NCI-H526 (cell line): ENCODE results near the gene COMMD9.

Experiments used
- DNase-seq, 2 experiments: peaks; one replicate each; lab custom pipeline; 2025; lab: John Stamatoyannopoulos, UW

COMMD9 gene

DNA sequence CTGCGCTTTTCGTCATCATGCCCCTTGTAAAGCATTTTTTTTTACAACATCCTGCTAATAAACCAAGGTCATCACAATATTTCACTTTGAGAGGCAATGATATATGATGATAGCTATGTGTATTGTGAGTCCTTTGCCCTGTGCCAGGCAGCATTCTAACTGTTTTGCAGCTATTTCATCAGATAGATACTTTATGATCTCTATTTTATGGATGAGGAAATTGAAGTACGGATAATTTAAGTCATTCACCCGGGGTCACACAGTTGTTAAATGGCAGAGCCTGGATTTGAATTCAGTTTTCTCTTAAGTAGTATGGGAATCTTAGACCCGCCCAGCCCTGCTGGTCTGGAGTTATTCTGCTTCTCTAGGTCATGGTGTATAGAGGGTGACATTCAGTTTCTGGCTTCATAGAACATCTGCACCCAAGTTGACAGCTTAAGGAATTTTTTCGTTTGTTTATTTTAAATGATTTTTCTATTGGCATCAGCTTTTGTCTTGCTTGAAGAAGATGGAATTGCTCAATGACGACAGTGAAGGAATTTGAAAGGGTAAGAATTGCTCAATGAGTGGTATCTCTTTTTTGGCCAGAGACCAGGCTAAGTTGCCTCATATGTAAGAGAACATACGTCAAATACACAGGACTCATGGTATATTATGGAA, 7.8 kb upstream of the COMMD9 start:
- no peak for DNase-seq

DNA sequence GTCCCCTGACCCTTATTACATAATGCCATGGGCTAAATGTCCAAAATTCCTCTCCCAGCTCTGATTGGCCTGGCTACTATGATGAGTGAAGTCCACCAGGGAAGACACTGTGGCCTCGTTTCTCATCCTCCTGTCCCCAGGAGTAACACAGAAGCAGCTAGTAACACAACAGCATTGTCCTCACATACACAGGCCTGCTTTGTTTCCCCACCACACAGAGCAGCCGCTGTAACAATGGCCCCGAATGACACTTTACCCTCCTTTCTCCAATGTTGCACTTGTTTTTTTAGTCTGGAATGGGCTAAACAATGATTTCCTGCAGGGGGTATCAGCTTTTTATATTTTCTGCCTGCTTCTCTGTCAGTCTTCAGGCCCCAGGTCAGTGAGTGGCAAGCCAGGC, 6.7 kb upstream of the COMMD9 start, which contains the start of gene PRR5L:
Gene PRR5L (plus strand): TSS at position 363 of the 400 bp plus-strand sequence. CDS start 104,834 bp downstream, outside the sequence.
- no peak for DNase-seq

DNA sequence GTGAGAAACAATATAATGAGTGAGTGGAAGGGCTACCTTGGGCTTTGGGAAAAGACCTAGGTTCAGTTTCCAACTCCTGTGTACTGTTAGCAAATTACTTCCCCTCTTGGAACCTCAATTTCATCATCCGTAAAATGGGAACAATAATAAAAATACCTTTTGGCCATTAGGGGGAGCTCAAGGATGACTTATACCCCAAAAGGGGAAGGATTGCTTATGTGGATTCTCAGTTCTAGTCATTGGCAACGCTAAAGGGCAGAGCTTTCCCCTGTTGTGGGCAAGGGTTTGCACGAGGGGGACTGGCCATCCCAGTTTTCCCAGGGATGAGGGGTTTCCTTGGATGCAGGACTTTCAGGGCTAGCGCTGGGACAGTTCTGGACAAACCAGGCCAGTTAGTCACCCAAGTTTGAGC, 3.1 kb upstream of the COMMD9 start:
- peak; percentile 21 to 52 for DNase-seq

DNA sequence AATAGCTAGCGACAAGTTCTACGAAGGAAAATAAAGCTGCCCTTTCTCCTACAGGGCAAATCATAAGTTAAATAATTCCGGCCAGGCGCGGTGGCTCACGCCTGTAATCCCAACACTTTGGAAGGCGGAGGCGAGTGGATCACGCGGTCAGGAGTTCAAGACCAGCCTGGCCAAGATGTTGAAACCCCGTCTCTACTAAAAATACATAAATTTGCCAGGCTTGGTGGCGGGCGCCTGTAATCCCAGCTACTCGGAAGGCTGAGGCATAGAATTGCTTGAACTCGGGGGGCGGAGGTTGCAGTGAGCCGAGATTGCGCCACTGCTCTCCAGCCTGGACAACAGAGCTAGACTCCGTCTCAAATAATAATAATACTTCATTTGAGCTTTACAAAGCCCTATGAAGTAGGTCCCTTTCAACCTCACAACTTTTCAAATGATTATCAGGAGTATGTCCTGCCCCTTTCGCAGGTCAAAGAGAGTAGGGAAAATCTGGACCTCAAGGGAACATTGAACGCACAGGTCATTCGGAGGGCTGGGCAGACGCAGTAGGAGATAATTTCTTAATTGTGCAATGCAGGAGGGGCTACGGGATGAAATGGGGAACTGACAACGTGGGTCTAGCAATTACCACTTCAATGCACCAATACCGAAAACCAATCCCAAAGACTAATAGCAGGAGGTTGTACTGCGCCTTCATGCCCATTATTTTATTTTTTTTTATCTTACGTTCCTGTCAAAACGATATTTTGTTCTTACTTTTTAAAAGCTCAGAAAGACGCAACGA, 590 bp downstream of the COMMD9 start:
- no peak for DNase-seq

DNA sequence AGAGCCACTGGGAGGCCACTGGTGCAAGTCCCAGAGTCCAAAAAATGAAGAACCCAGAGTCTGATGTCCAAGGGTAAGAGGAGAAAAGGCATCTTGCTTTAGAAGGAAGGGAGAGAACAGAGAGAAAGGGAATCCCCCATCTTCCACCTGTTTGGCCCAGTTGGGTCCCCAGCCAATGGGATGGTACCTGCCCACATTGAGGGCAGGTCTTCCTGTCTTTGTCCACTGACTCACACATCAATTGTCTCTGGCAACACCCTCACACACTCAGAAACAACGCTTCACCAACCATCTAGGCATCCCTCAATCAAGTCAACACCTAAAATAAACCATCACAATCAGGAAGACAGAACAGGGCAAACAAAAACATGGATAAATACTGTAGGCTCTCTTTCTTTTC, 6.3 kb downstream of the COMMD9 start:
- DNase-seq, result no peak

DNA sequence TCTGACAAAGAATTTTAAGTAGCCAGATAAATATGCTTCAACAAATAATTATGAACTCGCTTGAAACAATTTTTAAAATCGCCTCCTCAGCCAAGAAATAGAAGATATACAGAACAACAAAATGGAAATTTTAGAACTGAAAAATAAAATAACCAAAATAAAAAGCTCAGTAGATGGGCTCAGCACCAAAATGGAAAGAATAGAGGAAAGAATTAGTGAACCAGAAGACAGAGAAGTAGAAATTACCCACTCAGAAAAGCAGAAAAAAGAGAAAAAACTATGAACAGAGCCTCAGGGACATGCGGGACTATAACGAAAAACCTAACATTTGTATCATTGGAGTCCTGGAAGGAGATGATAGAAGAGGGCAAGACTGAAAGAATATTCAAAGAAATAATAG, 7.4 kb downstream of the COMMD9 start:
- DNase-seq, result no peak

DNA sequence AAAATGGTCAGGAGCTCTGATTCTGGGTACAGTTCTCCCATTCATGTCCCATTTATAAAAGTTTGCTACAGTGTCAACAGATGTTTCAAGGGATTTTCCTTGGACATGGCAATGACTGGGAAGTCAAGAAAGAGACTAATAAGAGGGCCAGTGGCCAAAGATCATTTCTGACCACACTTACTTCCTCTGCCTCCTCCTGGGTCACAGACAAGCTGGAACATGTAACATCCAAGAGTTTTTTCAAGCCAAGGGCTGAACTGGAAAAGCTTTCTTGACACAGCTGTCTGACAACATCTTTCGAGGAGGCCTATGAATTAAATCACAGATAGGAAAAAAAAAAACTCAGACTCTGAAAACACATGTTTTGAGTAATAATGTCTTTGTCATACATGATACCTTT, 8.7 kb downstream of the COMMD9 start:
- DNase-seq, result no peak

DNA sequence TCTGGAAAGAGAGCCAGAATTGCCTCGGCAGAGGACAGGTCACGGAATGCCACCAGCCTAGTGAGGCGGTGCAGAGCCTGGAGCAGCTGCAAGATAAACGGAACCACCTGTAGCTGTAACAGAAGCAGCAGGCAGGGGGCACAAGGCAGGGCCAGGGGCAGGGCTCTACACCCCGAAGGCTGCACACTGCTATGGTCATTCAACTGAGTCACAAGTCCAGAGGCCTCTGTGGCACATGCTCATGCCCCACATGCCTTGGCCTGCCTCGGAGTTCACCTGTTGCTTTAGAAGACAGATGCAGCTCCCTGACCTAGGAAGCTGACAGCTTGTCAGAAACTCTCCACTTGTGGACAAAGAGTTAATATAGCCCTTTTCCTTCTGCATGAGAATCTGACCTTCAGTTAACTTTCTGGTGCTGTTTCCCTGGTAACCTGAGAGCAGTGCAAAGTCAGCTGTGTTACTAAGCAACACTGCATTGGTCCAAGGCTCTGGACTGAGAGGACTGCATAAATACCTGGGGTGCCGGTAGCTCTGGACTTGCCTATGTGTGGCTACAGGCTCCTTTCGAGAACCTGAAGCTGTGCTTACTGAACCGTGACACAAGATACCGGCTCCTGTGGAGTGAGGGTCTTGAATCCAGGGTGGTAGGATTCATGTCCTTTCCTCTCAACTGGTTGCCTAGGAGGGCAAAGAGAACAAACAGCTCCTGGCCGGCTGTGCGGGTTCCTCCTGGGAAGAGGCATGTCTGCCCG, 10.5 kb downstream of the COMMD9 start:
- no peak for DNase-seq

DNA sequence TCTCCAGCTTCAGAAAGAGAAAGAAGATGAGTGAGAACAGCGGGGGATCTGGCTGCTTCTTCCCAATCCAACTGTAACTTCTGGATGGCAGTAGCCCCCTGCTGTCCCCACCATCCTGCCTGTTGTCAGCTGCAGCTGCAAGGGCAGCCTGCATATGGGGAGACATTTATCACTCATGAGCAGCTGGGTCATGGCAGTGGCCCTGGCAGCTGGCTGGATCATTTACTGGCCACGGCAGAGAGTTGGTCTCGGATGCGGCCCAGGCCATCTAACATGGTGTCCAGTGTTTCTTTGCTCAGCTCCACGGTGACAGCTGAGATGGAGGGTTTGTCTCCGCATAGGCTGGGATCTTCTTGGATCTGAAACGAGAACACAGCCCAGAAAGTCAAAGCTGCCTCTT, 14.8 kb downstream of the COMMD9 start:
- no peak for DNase-seq

DNA sequence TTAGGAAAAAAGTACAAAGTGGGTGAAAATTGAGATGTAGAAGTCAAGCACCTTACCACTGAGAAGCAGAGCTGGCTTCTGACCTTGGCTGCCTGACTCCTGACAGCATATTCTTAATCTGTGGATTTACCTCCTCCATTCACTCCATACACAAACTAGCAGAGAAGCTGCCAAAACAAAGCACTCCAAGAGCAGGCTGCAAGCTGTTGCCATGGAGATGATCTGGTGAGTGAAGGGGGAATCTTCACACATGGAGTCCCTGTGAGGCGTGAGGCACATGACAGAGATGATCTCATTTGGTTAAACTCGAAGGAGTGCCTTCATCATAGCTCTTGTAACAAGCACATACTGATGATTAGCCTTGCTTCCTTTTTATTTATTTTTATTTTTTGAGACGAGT, 16.1 kb downstream of the COMMD9 start:
- no peak for DNase-seq

DNA sequence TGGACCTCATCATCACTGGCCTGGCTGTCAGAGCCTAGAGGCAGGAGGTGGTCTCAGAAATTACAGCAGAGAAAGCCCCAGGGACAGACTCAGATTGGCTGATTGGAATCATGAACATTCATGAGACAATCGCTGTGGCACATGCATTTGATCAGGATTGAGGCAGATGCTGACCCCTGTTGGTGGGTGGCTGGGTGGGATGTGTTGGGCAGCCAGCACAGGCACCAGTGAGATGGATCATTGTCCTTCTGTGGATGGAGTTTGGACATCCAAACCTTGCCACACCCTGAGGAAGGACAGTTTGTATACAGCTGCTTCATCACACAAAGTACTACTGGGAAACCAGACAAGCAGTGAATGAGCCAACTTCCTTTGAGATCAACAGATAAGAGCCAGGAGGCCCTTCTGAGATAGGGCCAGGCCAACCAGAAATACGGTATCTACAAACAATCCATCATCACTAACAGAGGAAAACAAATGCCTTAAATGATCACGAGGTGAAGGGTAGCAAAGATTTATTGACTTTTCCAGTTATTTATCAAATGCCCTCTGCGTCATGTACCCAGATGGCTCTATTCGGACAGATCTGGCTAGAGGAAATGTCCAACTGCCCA, 17.3 kb downstream of the COMMD9 start:
- no peak for DNase-seq

DNA sequence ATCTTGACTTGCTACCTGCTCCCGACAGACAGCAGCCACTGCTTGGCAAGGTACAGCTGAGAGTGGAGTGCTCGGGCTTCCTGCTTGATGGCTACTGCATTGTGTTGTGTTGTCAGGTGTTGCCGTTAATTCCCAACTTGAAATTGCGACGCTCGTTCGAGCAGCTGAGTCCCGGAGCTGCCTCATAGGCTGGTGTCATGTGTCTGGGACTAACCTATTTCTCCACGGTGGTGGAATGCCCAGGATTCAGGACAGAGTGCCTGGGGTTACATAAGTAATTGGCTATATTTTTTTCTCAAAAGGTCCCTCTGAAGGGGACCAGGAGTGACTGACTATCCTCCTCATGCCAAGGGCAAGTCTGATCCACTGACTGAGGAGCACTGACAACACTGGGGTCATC, 18.5 kb downstream of the COMMD9 start:
- no peak for DNase-seq

DNA sequence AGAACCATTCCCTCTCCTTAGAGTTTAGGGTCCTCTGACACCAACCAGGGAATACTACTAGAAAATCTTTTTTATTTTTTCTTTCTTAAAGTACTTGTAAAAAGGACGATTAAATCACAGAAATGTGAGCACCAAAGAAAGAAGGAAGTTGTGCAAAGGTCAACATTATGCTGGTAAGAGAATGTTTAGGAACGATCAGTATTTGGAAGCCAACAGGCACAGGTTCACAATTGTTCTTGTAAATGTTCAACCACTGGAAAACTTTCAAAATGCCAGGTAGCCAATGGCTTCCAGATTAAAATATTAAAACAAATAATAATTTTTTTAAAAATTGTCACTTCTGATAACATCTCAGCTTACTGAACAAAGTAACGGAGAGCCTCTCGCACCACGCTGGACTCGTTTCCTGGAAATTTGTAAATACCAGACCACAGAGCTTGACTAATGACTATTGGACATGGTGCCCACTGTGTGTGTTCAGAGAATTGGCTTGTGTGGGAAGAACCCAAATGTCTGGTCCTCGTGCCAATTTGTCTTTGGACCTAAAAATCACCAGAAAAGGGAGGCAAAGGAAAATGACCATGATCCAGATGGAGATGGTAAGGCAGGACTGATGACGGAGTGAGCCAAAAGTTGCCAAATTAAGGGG, 20.8 kb downstream of the COMMD9 start:
- DNase-seq, result no peak

DNA sequence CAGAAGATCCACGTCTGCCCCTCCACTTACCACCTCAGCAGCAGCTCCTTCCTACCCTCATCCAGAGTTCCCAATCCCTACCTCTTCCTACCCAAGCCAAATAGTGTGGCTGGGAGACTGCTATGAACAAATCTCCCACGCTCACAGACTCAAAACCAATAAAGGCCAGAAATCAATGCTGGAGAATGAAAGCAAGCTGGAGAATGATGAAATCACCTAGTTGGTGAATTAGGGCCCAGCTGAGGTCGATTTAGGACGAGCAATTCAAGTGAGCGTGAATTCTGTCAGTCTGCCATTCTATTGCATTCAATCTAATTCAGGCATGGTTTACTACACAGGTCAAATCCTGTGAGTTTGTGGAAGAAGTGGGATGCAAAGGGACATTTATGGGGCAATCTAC, 22.5 kb downstream of the COMMD9 start:
- no peak for DNase-seq

DNA sequence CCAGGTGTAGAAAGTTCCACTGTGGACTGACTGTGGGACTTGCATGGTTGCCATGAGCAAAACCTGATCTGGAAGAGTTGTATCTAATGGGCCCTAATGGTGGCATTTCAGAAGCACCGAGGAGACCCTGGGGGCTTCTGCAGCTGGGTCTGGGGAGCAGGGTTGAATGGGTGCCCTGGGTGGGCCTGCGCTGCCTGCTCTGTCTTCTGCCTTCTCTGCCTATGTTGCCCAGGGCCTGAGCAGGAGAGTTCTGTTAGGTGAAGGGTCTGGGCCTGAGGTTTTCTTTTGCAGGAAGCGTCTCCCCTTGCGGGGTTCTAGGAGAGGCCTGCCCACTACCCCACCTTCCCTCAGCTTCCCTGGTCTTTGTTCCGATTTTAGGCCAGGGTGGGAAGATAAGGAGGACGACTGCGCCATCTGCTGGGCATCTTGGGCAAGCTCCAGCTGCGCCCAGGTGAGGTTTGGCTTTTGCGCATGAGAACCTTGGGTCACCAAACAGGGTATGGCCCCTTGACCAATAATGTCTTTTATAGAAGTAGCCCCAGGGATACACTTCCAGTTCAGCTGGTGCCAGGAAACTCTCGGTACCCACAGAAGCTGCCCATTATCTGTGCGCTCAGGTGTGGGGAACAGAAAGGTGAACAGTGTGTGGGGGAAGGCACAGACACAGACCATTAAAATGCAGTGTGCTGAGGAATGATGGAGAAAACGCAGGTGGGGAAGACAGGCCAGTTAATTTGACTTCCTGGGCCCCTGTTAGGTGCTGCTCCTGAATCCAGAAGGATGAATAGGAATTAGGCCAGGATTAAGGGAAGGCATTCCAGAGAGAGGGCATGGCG, 23.2 kb downstream of the COMMD9 start:
- peak; percentile 6 to 82 for DNase-seq

DNA sequence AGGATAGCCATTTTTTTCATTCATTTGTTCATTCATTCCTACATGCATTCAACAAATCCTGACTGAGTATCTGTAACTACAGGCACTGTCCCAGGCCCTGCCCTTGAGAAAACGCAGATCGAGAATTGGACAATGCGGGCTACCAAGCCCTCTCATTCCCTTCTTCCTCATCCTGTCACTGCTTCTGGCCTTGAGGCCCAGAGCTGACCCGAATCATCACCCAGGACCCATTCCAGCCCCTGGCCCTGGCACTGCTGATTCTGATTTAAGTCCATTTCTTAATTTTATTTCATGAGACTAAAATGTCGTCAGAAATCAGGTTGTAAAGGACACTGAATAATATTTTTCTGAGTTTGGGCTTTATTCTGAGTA, 24.3 kb downstream of the COMMD9 start:
- DNase-seq, result no peak

DNA sequence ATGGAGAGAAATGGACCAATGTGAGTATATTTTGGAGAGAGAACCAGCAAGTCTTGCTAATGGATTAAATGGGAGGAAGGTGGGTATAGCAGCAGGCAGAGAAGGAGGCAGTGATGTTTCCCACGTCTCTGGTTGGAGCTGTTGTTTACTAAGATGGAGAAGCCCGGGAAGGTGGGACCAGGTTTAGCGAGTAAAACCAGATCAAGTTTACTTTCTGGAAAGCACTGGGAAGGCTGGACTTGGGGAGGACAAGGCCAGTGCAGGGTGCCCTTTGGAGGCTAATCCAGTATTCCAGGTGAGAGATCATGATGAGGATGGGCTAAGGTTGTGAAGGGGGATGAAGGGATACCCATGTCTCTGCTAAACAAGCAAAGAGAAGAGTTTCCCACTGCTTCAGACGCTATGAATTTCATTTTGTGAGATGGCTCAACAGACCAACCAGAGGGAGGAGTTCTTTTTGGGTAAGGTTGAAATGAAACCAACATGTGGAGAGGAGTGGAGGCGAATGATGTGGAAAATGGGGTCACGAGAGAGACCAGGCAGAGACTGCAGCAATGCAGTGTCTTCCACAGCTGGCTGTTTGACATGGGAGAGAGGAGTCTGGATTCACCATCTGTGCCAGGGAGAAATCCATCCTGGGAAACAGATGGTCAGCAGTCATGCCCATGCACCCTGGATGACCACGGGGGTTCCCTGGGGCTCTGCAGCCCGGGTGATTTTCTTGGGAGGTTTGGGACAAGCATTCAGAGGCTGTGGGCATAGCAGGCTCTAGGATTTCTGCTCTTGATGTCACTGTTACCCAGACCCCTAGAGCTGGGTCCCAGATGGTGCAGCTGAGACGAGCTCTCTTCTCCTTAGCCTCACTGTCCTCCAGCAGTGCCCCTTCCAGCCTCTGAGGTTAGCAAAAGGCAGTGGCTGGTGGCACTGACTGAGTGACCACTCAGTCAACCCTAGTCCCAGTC, 24.9 kb downstream of the COMMD9 start:
- DNase-seq, result peak in 1 of 2 experiments; percentile 3

DNA sequence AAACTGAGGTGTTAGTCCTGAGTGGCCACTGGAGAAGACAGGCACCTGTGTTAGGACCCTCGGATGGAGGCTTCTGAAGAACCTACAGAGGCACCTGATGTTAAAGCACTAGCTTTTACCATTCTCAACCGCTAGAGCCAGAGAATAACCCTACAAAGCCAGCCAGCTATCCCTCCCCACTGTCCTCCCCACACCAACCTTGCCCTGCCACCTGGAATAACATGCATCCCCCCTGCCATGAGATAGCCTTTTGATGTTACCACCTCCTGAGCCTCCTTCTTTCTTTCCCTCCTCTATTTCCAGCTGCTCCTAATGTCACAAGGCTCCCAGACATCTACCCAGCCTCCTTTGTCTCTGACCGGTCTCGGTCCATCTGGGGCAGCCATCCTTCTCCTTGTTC, 28.1 kb downstream of the COMMD9 start:
- no peak for DNase-seq

DNA sequence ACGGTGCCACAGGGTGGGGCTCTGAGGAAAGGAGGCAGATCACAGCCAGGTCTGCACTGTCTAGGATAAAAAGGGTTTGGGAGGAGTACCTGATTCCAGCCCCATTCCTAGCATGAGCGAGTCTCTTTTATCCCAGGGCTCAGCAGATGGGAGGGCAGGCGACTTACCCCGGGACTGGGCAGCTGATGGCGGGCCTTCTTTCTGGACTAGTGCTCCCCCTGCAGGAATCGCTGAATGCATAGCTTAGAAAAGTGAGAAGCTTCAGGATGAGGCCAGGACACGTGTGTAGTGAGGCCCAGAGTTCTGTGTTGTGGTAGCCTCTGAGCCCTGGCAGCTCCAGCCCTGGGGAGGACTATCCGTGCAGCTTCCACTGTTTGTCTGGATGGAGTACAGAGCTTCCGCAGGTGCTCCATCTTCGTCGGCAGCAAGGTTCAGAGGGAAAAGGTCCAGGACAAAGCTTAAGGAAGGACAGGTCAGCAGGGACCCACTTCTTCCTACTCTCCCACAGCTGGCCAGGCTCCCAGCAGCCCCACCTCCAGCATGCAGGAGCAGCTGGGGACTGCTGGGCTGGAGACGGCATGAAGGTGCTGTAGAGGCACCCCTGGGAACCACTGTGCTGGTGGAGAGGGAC, 30.4 kb downstream of the COMMD9 start:
- DNase-seq, result peak; percentile 61 to 91
